ENCODE measurements around the gene ABCC3.

Gene ABCC3

GRCh38 chr17:50627782-50628601 is 6.7 kb upstream of the ABCC3 start:
- in situ Hi-C loops (cut with MboI; ENCODE audit: low sequenced_read_pairs): no loop called here

- in situ Hi-C loops (cut with MboI; ENCODE audit: low sequenced_read_pairs): no loop called here
These were observed 4.8 kb upstream of the ABCC3 start for GRCh38 chr17:50629902-50630301.

GRCh38 chr17:50630524-50631194 is 4.0 kb upstream of the ABCC3 start:
- in situ Hi-C loops (cut with MboI; ENCODE audit: low sequenced_read_pairs): no loop called here

- in situ Hi-C loops (cut with MboI; ENCODE audit: low sequenced_read_pairs): no loop called here
These were observed 3.3 kb upstream of the ABCC3 start for GRCh38 chr17:50631195-50631907.

- in situ Hi-C loops (cut with MboI; ENCODE audit: low sequenced_read_pairs): no loop called here
These were observed 2.6 kb upstream of the ABCC3 start for GRCh38 chr17:50631908-50632571.

- in situ Hi-C loops (cut with MboI; ENCODE audit: low sequenced_read_pairs): no loop called here
These were observed 2.0 kb upstream of the ABCC3 start for GRCh38 chr17:50632637-50633036.

- in situ Hi-C loops (cut with MboI; ENCODE audit: low sequenced_read_pairs): no loop called here
These were observed 998 bp upstream of the ABCC3 start for GRCh38 chr17:50633683-50634082.

- in situ Hi-C loops (cut with MboI; ENCODE audit: low sequenced_read_pairs): no loop called here
These were observed 442 bp downstream of the ABCC3 start for GRCh38 chr17:50634915-50635731.

GRCh38 chr17:50635732-50635981 is 976 bp downstream of the ABCC3 start:
- in situ Hi-C loops (cut with MboI; ENCODE audit: low sequenced_read_pairs): no loop called here

GRCh38 chr17:50635982-50636803 is 1.5 kb downstream of the ABCC3 start:
- in situ Hi-C loops (cut with MboI; ENCODE audit: low sequenced_read_pairs): no loop called here

GRCh38 chr17:50636804-50637195 is 2.1 kb downstream of the ABCC3 start:
- in situ Hi-C loops (cut with MboI; ENCODE audit: low sequenced_read_pairs): no loop called here

- in situ Hi-C loops (cut with MboI; ENCODE audit: low sequenced_read_pairs): no loop called here
These were observed 3.3 kb downstream of the ABCC3 start for GRCh38 chr17:50637829-50638605.

GRCh38 chr17:50638606-50638965 is 3.9 kb downstream of the ABCC3 start:
- in situ Hi-C loops (cut with MboI; ENCODE audit: low sequenced_read_pairs): no loop called here

GRCh38 chr17:50638966-50639713 is 4.5 kb downstream of the ABCC3 start:
- in situ Hi-C loops (cut with MboI; ENCODE audit: low sequenced_read_pairs): no loop called here

GRCh38 chr17:50640686-50641351 is 6.1 kb downstream of the ABCC3 start:
- in situ Hi-C loops (cut with MboI; ENCODE audit: low sequenced_read_pairs): no loop called here

- in situ Hi-C loops (cut with MboI; ENCODE audit: low sequenced_read_pairs): no loop called here
These were observed 6.7 kb downstream of the ABCC3 start for GRCh38 chr17:50641357-50641756.

GRCh38 chr17:50642071-50642721 is 7.5 kb downstream of the ABCC3 start:
- in situ Hi-C loops (cut with MboI; ENCODE audit: low sequenced_read_pairs): no loop called here
